H9 (cell line): ENCODE data around the gene CREG2. TPM values are rescaled to one million over a fixed set of nuclear protein-coding genes. Genes with fewer than 3 reads are reported as not detected.

Experiments
- DNase-seq: peaks from one replicate; pipeline ENCODE4 v3.0.0-alpha.2; 2017
- H2AFZ ChIP-seq: one replicate; pipeline ENCODE4 v1.6.1; 2013; ENCODE audit warnings: mild to moderate bottlenecking, low read length, control low read depth, moderate library complexity
- H2AK5ac ChIP-seq: 2 replicates; pipeline ENCODE4 v1.6.1; 2013; ENCODE audit warnings: low read length, control low read depth, mixed read lengths; ENCODE audit not compliant: insufficient read length
- H2BK120ac ChIP-seq: one replicate; pipeline ENCODE4 v1.6.1; 2013; ENCODE audit warnings: low read depth, mild to moderate bottlenecking, low read length, control low read depth, inconsistent platforms; ENCODE audit not compliant: poor library complexity, severe bottlenecking
- H2BK12ac ChIP-seq: 2 replicates; pipeline ENCODE4 v1.6.1; 2013; ENCODE audit warnings: low read length, control low read depth, mixed read lengths, low read depth; ENCODE audit not compliant: insufficient read length
- H2BK15ac ChIP-seq: 2 replicates; pipeline ENCODE4 v1.6.1; 2013; ENCODE audit warnings: low read depth, low read length, control low read depth
- H2BK20ac ChIP-seq: one replicate; pipeline ENCODE4 v1.6.1; 2013; ENCODE audit warnings: low read depth, mild to moderate bottlenecking, low read length, control low read depth, inconsistent platforms; ENCODE audit not compliant: poor library complexity, severe bottlenecking
- H2BK5ac ChIP-seq: 2 replicates; pipeline ENCODE4 v1.6.1; 2013; ENCODE audit warnings: low read length, control low read depth, mixed read lengths; ENCODE audit not compliant: insufficient read length
- H3K14ac ChIP-seq: 2 replicates; pipeline ENCODE4 v1.6.1; 2013; ENCODE audit warnings: low read length, control low read depth; ENCODE audit not compliant: insufficient read depth
- H3K18ac ChIP-seq: 2 replicates; pipeline ENCODE4 v1.6.1; 2013; ENCODE audit warnings: low read depth, mild to moderate bottlenecking, mixed read lengths, low read length, control low read depth; ENCODE audit not compliant: insufficient read length
- H3K23ac ChIP-seq: 2 replicates; pipeline ENCODE4 v1.6.1; 2013; ENCODE audit warnings: low read length, control low read depth, mixed read lengths, low read depth; ENCODE audit not compliant: insufficient read length
- H3K23me2 ChIP-seq: 2 replicates; pipeline ENCODE4 v1.6.1; 2013; ENCODE audit warnings: low read depth, mild to moderate bottlenecking, mixed read lengths, low read length, control low read depth; ENCODE audit not compliant: insufficient read length, poor library complexity, severe bottlenecking
- H3K27ac ChIP-seq: 2 replicates; pipeline ENCODE4 v1.5.1; 2013; ENCODE audit warnings: low read length, control low read depth, mixed read lengths, low read depth; ENCODE audit not compliant: insufficient read length
- H3K27me3 ChIP-seq: 2 replicates; pipeline ENCODE4 v1.6.1; 2013; ENCODE audit warnings: low read length, control low read depth, inconsistent platforms; ENCODE audit not compliant: insufficient read depth
- H3K4ac ChIP-seq: 2 replicates; pipeline ENCODE4 v1.6.1; 2013; ENCODE audit warnings: low read depth, mild to moderate bottlenecking, control low read depth, inconsistent platforms, low read length, moderate library complexity
- H3K4me1 ChIP-seq: 2 replicates; pipeline ENCODE4 v1.6.1; 2013; ENCODE audit warnings: low read length, control low read depth, inconsistent platforms; ENCODE audit not compliant: insufficient read depth
- H3K4me2 ChIP-seq: 2 replicates; pipeline ENCODE4 v1.6.1; 2013; ENCODE audit warnings: low read length, control low read depth, mixed read lengths; ENCODE audit not compliant: insufficient read length, insufficient read depth
- H3K56ac ChIP-seq: 2 replicates; pipeline ENCODE4 v1.6.1; 2013; ENCODE audit warnings: low read depth, mild to moderate bottlenecking, mixed read lengths, low read length, control low read depth; ENCODE audit not compliant: insufficient read length
- H3K79me1 ChIP-seq: 2 replicates; pipeline ENCODE4 v1.6.1; 2013; ENCODE audit warnings: low read depth, mild to moderate bottlenecking, moderate library complexity, low read length, control low read depth, inconsistent platforms; ENCODE audit not compliant: insufficient read depth, poor library complexity, severe bottlenecking
- H3K79me2 ChIP-seq: 2 replicates; pipeline ENCODE4 v1.6.1; 2013; ENCODE audit warnings: low read length, control low read depth, inconsistent platforms; ENCODE audit not compliant: insufficient read depth
- H3K9ac ChIP-seq: 2 replicates; pipeline ENCODE4 v1.6.1; 2013; ENCODE audit warnings: low read length, control low read depth, mixed read lengths; ENCODE audit not compliant: insufficient read length; ENCODE audit errors: extremely low read depth
- H3K9me3 ChIP-seq: one replicate; pipeline ENCODE4 v1.6.1; 2013; ENCODE audit warnings: low read depth, low read length, inconsistent platforms; ENCODE audit not compliant: control insufficient read depth
- H3T11ph ChIP-seq: one replicate; pipeline ENCODE4 v1.6.1; 2013; ENCODE audit warnings: mild to moderate bottlenecking, low read length, control low read depth, inconsistent platforms
- H4K20me1 ChIP-seq: one replicate; pipeline ENCODE4 v1.6.1; 2013; ENCODE audit not compliant: control insufficient read depth, insufficient read length, insufficient read depth
- H4K5ac ChIP-seq: 2 replicates; pipeline ENCODE4 v1.6.1; 2013; ENCODE audit warnings: low read depth, mild to moderate bottlenecking, mixed read lengths, low read length, control low read depth; ENCODE audit not compliant: insufficient read length
- H4K8ac ChIP-seq: replicated peaks from 2 replicates; pipeline ENCODE4 v1.6.1; 2013; ENCODE audit warnings: low read length, control low read depth, mixed read lengths, low read depth; ENCODE audit not compliant: insufficient read length
- H4K91ac ChIP-seq: 2 replicates; pipeline ENCODE4 v1.6.1; 2013; ENCODE audit warnings: low read depth, mild to moderate bottlenecking, moderate library complexity, mixed read lengths, low read length, control low read depth; ENCODE audit not compliant: insufficient read length
- H3K27ac Mint-ChIP-seq, 3 experiments: 2 replicates in 2 of 3; 3 replicates in 1 of 3; pipeline ENCODE4 v1.8.0; 2020 to 2021; ENCODE audit warnings: mixed read lengths in 3 of 3, mild to moderate bottlenecking in 1 of 3, moderate library complexity in 1 of 3
- H3K27me3 Mint-ChIP-seq: 2 replicates; pipeline ENCODE4 v1.8.0; 2021; ENCODE audit warnings: low read depth, mild to moderate bottlenecking, moderate library complexity, mixed read lengths
- H3K36me3 Mint-ChIP-seq, 3 experiments: 2 replicates in 2 of 3; 3 replicates in 1 of 3; pipeline ENCODE4 v1.8.0; 2020 to 2021; ENCODE audit warnings: low read depth in 3 of 3, mixed read lengths in 3 of 3; ENCODE audit not compliant: insufficient read depth in 1 of 3
- H3K4me1 Mint-ChIP-seq, 2 experiments: 2 replicates each; pipeline ENCODE4 v1.8.0; 2020; ENCODE audit warnings: mixed read lengths in 2 of 2
- H3K4me3 Mint-ChIP-seq, 2 experiments: 2 replicates in 1 of 2; 3 replicates in 1 of 2; pipeline ENCODE4 v1.8.0; 2020 to 2021; ENCODE audit warnings: mild to moderate bottlenecking in 2 of 2, mixed read lengths in 2 of 2, moderate library complexity in 1 of 2
- H3K9me3 Mint-ChIP-seq, 2 experiments: 2 replicates in 1 of 2; 3 replicates in 1 of 2; pipeline ENCODE4 v1.8.0; 2020; ENCODE audit warnings: mild to moderate bottlenecking in 2 of 2, mixed read lengths in 2 of 2, moderate library complexity in 1 of 2
- CTCF ChIP-seq: fragments of 200-600 bp; sonication (generic); conservative IDR thresholded peaks from 3 replicates; pipeline ENCODE4 v1.8.0; 2021; ENCODE audit warnings: antibody characterized with exemption, mild to moderate bottlenecking
- WGBS: extraction: QIAGEN DNeasy Blood & Tissue Kit; methylation state at CpG from one replicate; pipeline ENCODE4 v1.1.7; 2013; ENCODE audit warnings: missing lambda C conversion rate, low lambda C conversion rate, mixed read lengths; ENCODE audit not compliant: insufficient read length; ENCODE audit errors: extremely low coverage; 5-methylcytosine and 5-hydroxymethylcytosine counted together
- total RNA-seq: library from RNA; stranded (reverse); gene quantifications from 2 replicates; pipeline ENCODE4 v1.2.1, GENCODE V29; 2021

The CREG2 gene
- total RNA-seq, 1 experiment from 2014 or later, result 0.77 TPM

GRCh38 chr2:101329026-101329425 is 58.3 kb downstream of the CREG2 start:
- Histone ChIP-seq H3K4me1 (peaks cover 19% of the 10 kb centered on the region; the same call in 1 of the 2 replicates), H4K20me1 (no peaks in the 10 kb centered on the region), H4K91ac (no peak overlapping the region), H3K18ac (no peak overlapping the region), H3K23me2 (no peaks in the 10 kb centered on the region), H3K4ac (no peak overlapping the region), H2BK120ac (no peak overlapping the region), H3K79me1 (no peaks in the 10 kb centered on the region), H2AK5ac (no peak overlapping the region), H2BK15ac (no peak overlapping the region), H3K27me3 (no peaks in the 10 kb centered on the region), H4K5ac (no peak overlapping the region), H2BK12ac (no peak overlapping the region), H3K23ac (no peak overlapping the region), H3K79me2 (no peaks in the 10 kb centered on the region), H2BK20ac (no peak overlapping the region), H3K9me3 (no peaks in the 10 kb centered on the region), H3K14ac (no peak overlapping the region), H3K9ac (no peak overlapping the region), H3T11ph (no peak overlapping the region), H3K4me2 (no peak overlapping the region), H2AFZ (no peak overlapping the region), H4K8ac (no peak overlapping the region), H3K27ac (no peak overlapping the region), H3K56ac (no peak overlapping the region), H2BK5ac (no peak overlapping the region)
- Mint-ChIP-seq H3K27ac (no peak overlapping the region), H3K9me3 (peaks cover 2 to 4% of the 10 kb centered on the region in 2 experiments; a peak in 2 of 5 replicates), H3K4me3 (no peak overlapping the region), H3K36me3 (peaks cover 0 to 3% (median 0%) of the 10 kb centered on the region in 3 experiments; a peak in 2 of 7 replicates), H3K27me3 (no peaks in the 10 kb centered on the region), H3K4me1 (peaks cover 9 to 24% of the 10 kb centered on the region in 2 experiments)
- no peak for TF ChIP-seq CTCF
- no CpG with 5 or more reads among the region's 4 CpGs for WGBS
- no peak for DNase-seq
